IMR-90 (cell line): Measurements from ENCODE around the gene ADCY5. TPM values are rescaled to one million over a fixed set of nuclear protein-coding genes. Genes with fewer than 3 reads are reported as not detected.

ENCODE experiments used
- ATAC-seq: fragments of 200-7000 bp; cut with Tn5 transposase; 2 replicates; pipeline ENCODE4 v1.9.1; 2020; ENCODE audit warnings: low read depth, mild to moderate bottlenecking, moderate library complexity
- BruUV-seq: library from RNA; stranded (reverse); fragments of 400-500 nt; replicated peaks from 2 replicates; lab custom pipeline; 2021; lab: Mats Ljungman, UMichigan
- CTCF ChIA-PET: fragments of 300-600 bp; formaldehyde crosslinking; extraction: SDS; loops from one replicate; lab custom pipeline; 2021; ENCODE audit warnings: antibody characterized with exemption; lab: Yijun Ruan, JAX
- POLR2A ChIA-PET: fragments of 300-600 bp; sonication (Branson Sonifier 250); formaldehyde crosslinking; loops from one replicate; lab custom pipeline; 2022; ENCODE audit warnings: antibody characterized with exemption; ENCODE audit not compliant: unreplicated experiment; lab: Charles Lee
- DNase-seq: peaks from one replicate; pipeline ENCODE4 v3.0.0; 2013
- H2AFZ ChIP-seq: replicated peaks from 2 replicates; pipeline ENCODE3; 2013; ENCODE audit warnings: low read length, mild to moderate bottlenecking; ENCODE audit not compliant: poor library complexity
- H2AK5ac ChIP-seq: 2 replicates; pipeline ENCODE4 v1.6.1; 2013; ENCODE audit warnings: low read depth, low read length, inconsistent platforms
- H2AK9ac ChIP-seq: replicated peaks from 2 replicates; pipeline ENCODE3; 2013; ENCODE audit warnings: mild to moderate bottlenecking, low read depth, low read length, moderate library complexity; ENCODE audit not compliant: poor library complexity
- H2BK120ac ChIP-seq: 2 replicates; pipeline ENCODE4 v1.6.1; 2013; ENCODE audit warnings: low read depth, low read length, inconsistent platforms
- H2BK15ac ChIP-seq: 3 replicates; pipeline ENCODE4 v1.6.1; 2013; ENCODE audit warnings: low read depth, low read length, inconsistent platforms
- H2BK20ac ChIP-seq: 2 replicates; pipeline ENCODE4 v1.6.1; 2013; ENCODE audit warnings: low read depth, mild to moderate bottlenecking, inconsistent platforms, low read length, moderate library complexity
- H2BK5ac ChIP-seq: 2 replicates; pipeline ENCODE4 v1.6.1; 2013; ENCODE audit warnings: mild to moderate bottlenecking, low read depth, low read length, inconsistent platforms; ENCODE audit not compliant: poor library complexity, severe bottlenecking
- H3K14ac ChIP-seq: replicated peaks from 2 replicates; pipeline ENCODE4 v1.6.1; 2013; ENCODE audit warnings: low read depth, low read length, inconsistent platforms
- H3K18ac ChIP-seq: 2 replicates; pipeline ENCODE4 v1.6.1; 2013; ENCODE audit warnings: low read depth, low read length, control low read depth
- H3K23ac ChIP-seq: 2 replicates; pipeline ENCODE4 v1.6.1; 2013; ENCODE audit warnings: low read depth, low read length, inconsistent platforms
- H3K27ac ChIP-seq: 2 replicates; pipeline ENCODE4 v1.5.1; 2013; ENCODE audit warnings: mild to moderate bottlenecking, control low read depth, low read length; ENCODE audit not compliant: insufficient read depth
- H3K27me3 ChIP-seq: 2 replicates; pipeline ENCODE4 v1.6.1; 2013; ENCODE audit warnings: low read length; ENCODE audit not compliant: control insufficient read depth, insufficient read depth
- H3K36me3 ChIP-seq: 2 replicates; pipeline ENCODE4 v1.6.1; 2013; ENCODE audit warnings: low read length, mixed read lengths; ENCODE audit not compliant: control insufficient read depth, insufficient read depth
- H3K4ac ChIP-seq: 2 replicates; pipeline ENCODE4 v1.6.1; 2013; ENCODE audit warnings: low read depth, low read length, inconsistent platforms
- H3K4me1 ChIP-seq: 2 replicates; pipeline ENCODE4 v1.6.1; 2013; ENCODE audit warnings: low read length, mixed read lengths; ENCODE audit not compliant: control insufficient read depth, insufficient read depth
- H3K4me2 ChIP-seq: 2 replicates; pipeline ENCODE4 v1.6.1; 2013; ENCODE audit warnings: low read depth, mild to moderate bottlenecking, control low read depth, low read length, moderate library complexity
- H3K4me3 ChIP-seq: 2 replicates; pipeline ENCODE4 v1.5.1; 2013; ENCODE audit warnings: low read depth, mild to moderate bottlenecking, control low read depth, low read length, moderate library complexity; ENCODE audit not compliant: insufficient read depth
- H3K56ac ChIP-seq: 2 replicates; pipeline ENCODE4 v1.6.1; 2013; ENCODE audit warnings: low read length, inconsistent platforms; ENCODE audit not compliant: insufficient read depth; ENCODE audit errors: extremely low read depth
- H3K79me1 ChIP-seq, 2 experiments: 2 replicates each; pipeline ENCODE4 v1.6.1; 2013; ENCODE audit warnings: low read length in 2 of 2, inconsistent platforms in 1 of 2, low read depth in 1 of 2
- H3K9ac ChIP-seq: 2 replicates; pipeline ENCODE4 v1.6.1; 2013; ENCODE audit warnings: low read depth, low read length, control low read depth
- H3K9me1 ChIP-seq: 2 replicates; pipeline ENCODE4 v1.6.1; 2013; ENCODE audit warnings: low read length, inconsistent platforms; ENCODE audit not compliant: insufficient read depth
- H3K9me3 ChIP-seq: 2 replicates; pipeline ENCODE4 v1.6.1; 2013; ENCODE audit warnings: low read length; ENCODE audit not compliant: control insufficient read depth, insufficient read depth
- H4K20me1 ChIP-seq: 2 replicates; pipeline ENCODE4 v1.6.1; 2013; ENCODE audit warnings: low read length, inconsistent platforms; ENCODE audit not compliant: insufficient read depth
- H4K5ac ChIP-seq: 2 replicates; pipeline ENCODE4 v1.6.1; 2013; ENCODE audit warnings: mild to moderate bottlenecking, low read depth, low read length, control low read depth
- H4K8ac ChIP-seq, 2 experiments: 2 replicates each; pipeline ENCODE4 v1.6.1; 2013; ENCODE audit warnings: low read depth in 2 of 2, low read length in 2 of 2, control low read depth in 1 of 2, inconsistent platforms in 1 of 2
- H4K91ac ChIP-seq: 2 replicates; pipeline ENCODE4 v1.6.1; 2013; ENCODE audit warnings: low read depth, low read length, inconsistent platforms; ENCODE audit not compliant: insufficient read depth
- BHLHE40 ChIP-seq: fragments of 150-350 bp; IDR thresholded peaks from 2 replicates; pipeline ENCODE4 v1.6.1; 2016; ENCODE audit warnings: mild to moderate bottlenecking, low read depth, low read length
- CEBPB ChIP-seq: IDR thresholded peaks from 2 replicates; pipeline ENCODE4 v1.6.1; 2012; ENCODE audit warnings: low read depth, low read length, improper control_type of control experiment
- CHD1 ChIP-seq: IDR thresholded peaks from 2 replicates; pipeline ENCODE4 v1.6.1; 2012; ENCODE audit warnings: low read depth, low read length, improper control_type of control experiment
- FOS ChIP-seq: fragments of 150-350 bp; IDR thresholded peaks from 2 replicates; pipeline ENCODE4 v1.6.1; 2016; ENCODE audit warnings: low read depth, low read length
- MAFK ChIP-seq: IDR thresholded peaks from 2 replicates; pipeline ENCODE4 v1.6.1; 2012; ENCODE audit warnings: low read depth, low read length, improper control_type of control experiment
- MAZ ChIP-seq: IDR thresholded peaks from 2 replicates; pipeline ENCODE4 v1.6.1; 2012; ENCODE audit warnings: low read depth, mild to moderate bottlenecking, low read length, improper control_type of control experiment, moderate library complexity, borderline replicate concordance
- MXI1 ChIP-seq: IDR thresholded peaks from 2 replicates; pipeline ENCODE4 v1.6.1; 2012; ENCODE audit warnings: low read depth, mild to moderate bottlenecking, low read length, moderate library complexity, borderline replicate concordance
- NFE2L2 ChIP-seq: fragments of 150-350 bp; IDR thresholded peaks from 2 replicates; pipeline ENCODE4 v1.6.1; 2016; ENCODE audit warnings: low read depth, mild to moderate bottlenecking, low read length
- POLR2A ChIP-seq: IDR thresholded peaks from 2 replicates; pipeline ENCODE4 v1.6.1; 2012; ENCODE audit warnings: mild to moderate bottlenecking, low read depth, low read length
- RCOR1 ChIP-seq: IDR thresholded peaks from 2 replicates; pipeline ENCODE4 v1.6.1; 2012; ENCODE audit warnings: mild to moderate bottlenecking, low read length, improper control_type of control experiment; ENCODE audit not compliant: insufficient replicate concordance
- RFX5 ChIP-seq: IDR thresholded peaks from 2 replicates; pipeline ENCODE4 v1.8.0; 2012; ENCODE audit warnings: low read depth, mild to moderate bottlenecking, low read length, moderate library complexity
- SMC3 ChIP-seq: fragments of 150-350 bp; IDR thresholded peaks from 2 replicates; pipeline ENCODE4 v1.6.1; 2016; ENCODE audit warnings: low read depth, mild to moderate bottlenecking, antibody characterized with exemption, low read length, moderate library complexity
- WGBS, 2 experiments: methylation state at CpG; one replicate each; pipeline versions ENCODE4 v1.1.5 to v1.1.7; 2013; ENCODE audit warnings: missing lambda C conversion rate in 2 of 2; ENCODE audit not compliant: insufficient read length in 1 of 2; ENCODE audit errors: extremely low coverage in 2 of 2; 5-methylcytosine and 5-hydroxymethylcytosine counted together
- dilution Hi-C: fragments of 300-500 bp; cut with HindIII; formaldehyde crosslinking; loops from one replicate; pipeline ENCODE4 v1.14.3; 2018; ENCODE audit warnings: low sequenced_read_pairs; ENCODE audit not compliant: unreplicated experiment
- in situ Hi-C: fragments of 300-500 bp; cut with MboI; formaldehyde crosslinking; loops from 3 replicates; pipeline ENCODE4 v1.14.3; 2019; ENCODE audit warnings: low sequenced_read_pairs, inconsistent platforms, mixed read lengths
- intact Hi-C: fragments of 100-400 bp; cut with micrococcal nuclease; formaldehyde crosslinking; loops from 2 replicates; pipeline ENCODE4 v1.10.0; 2022
- polyA plus RNA-seq, 3 experiments: library from polyadenylated mRNA; depleted of rRNA; stranded (reverse); fragments of >200 nt; gene quantifications; 2 replicates each; pipeline ENCODE4 v1.2.3, GENCODE V29; 2012; ENCODE audit warnings: low replicate concordance in 1 of 3
- total RNA-seq: library from RNA; depleted of rRNA; stranded (reverse); fragments of >200 nt; gene quantifications from 2 replicates; pipeline ENCODE4 v1.2.3, GENCODE V29; 2012
- TF ChIP-seq, protein P1 (sequence below): fragments of 150-350 bp; IDR thresholded peaks from 2 replicates; pipeline ENCODE4 v1.6.1; 2017; ENCODE audit warnings: mild to moderate bottlenecking, antibody characterized with exemption, low read length, low read depth
- TF ChIP-seq, protein P2 (sequence below): conservative IDR thresholded peaks from 2 replicates; pipeline ENCODE4 v1.5.1; 2012; ENCODE audit warnings: mild to moderate bottlenecking, low read depth, low read length, improper control_type of control experiment
- TF ChIP-seq, protein P3 (sequence below): fragments of 150-350 bp; IDR thresholded peaks from 2 replicates; pipeline ENCODE4 v1.6.1; 2016; ENCODE audit warnings: low read depth, mild to moderate bottlenecking, low read length, moderate library complexity, borderline replicate concordance

ADCY5 gene
- total and polyA plus RNA-seq, 2 of the 4 experiments (the other 2 are of a cell fraction), result 0.14 to 0.18 TPM

DNA sequence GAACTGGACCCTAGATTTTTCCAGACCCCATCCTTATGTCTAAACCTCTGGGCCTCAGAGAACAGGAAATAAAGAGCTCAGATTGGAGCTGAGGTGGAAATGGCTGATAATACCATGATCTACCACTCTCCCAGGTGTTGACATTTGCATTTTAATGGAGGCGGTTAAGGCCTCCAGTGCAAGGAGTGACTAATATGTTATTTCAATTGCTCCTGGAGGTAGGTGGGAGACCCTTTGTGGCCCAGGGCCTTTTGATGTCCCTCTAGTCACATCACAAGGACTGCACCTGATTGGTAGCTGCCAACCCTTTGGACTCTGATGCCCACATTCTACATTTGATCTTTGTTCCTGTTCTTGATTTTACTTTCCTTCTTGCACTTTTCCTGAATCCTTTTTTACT is 9.0 kb upstream of the ADCY5 start:
- H3K4me2 ChIP-seq, result no peak overlapping the region
- no peak overlapping the region for H4K5ac ChIP-seq
- H4K20me1 ChIP-seq, result no peaks in the 10 kb centered on the region; the same call in 1 of the 2 replicates
- H3K4ac ChIP-seq, result no peak overlapping the region
- intact Hi-C loops, result no loop called here
- H3K9me3 ChIP-seq, result no peaks in the 10 kb centered on the region
- H2AK5ac ChIP-seq, result no peak overlapping the region
- H2BK120ac ChIP-seq, result no peak overlapping the region
- peaks cover 59% of the 10 kb centered on the region for H3K27me3 ChIP-seq
- TF ChIP-seq POLR2A (no peak), MAFK (no peak), RFX5 (no peak), NFE2L2 (no peak), MXI1 (no peak), SMC3 (no peak), RCOR1 (no peak), MAZ (no peak), CHD1 (no peak), BHLHE40 (no peak), FOS (no peak), CEBPB (no peak)
- TF ChIP-seq, protein P1, sequence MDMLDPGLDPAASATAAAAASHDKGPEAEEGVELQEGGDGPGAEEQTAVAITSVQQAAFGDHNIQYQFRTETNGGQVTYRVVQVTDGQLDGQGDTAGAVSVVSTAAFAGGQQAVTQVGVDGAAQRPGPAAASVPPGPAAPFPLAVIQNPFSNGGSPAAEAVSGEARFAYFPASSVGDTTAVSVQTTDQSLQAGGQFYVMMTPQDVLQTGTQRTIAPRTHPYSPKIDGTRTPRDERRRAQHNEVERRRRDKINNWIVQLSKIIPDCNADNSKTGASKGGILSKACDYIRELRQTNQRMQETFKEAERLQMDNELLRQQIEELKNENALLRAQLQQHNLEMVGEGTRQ, result no peak
- TF ChIP-seq, protein P2, sequence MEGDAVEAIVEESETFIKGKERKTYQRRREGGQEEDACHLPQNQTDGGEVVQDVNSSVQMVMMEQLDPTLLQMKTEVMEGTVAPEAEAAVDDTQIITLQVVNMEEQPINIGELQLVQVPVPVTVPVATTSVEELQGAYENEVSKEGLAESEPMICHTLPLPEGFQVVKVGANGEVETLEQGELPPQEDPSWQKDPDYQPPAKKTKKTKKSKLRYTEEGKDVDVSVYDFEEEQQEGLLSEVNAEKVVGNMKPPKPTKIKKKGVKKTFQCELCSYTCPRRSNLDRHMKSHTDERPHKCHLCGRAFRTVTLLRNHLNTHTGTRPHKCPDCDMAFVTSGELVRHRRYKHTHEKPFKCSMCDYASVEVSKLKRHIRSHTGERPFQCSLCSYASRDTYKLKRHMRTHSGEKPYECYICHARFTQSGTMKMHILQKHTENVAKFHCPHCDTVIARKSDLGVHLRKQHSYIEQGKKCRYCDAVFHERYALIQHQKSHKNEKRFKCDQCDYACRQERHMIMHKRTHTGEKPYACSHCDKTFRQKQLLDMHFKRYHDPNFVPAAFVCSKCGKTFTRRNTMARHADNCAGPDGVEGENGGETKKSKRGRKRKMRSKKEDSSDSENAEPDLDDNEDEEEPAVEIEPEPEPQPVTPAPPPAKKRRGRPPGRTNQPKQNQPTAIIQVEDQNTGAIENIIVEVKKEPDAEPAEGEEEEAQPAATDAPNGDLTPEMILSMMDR, result no peak
- TF ChIP-seq, protein P3, sequence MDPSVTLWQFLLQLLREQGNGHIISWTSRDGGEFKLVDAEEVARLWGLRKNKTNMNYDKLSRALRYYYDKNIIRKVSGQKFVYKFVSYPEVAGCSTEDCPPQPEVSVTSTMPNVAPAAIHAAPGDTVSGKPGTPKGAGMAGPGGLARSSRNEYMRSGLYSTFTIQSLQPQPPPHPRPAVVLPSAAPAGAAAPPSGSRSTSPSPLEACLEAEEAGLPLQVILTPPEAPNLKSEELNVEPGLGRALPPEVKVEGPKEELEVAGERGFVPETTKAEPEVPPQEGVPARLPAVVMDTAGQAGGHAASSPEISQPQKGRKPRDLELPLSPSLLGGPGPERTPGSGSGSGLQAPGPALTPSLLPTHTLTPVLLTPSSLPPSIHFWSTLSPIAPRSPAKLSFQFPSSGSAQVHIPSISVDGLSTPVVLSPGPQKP, result no peak
- WGBS, 2 experiments, result no CpG with 5 or more reads among the region's 1 CpG
- DNase-seq, result no peak
- in situ Hi-C loops, result no loop called here
- H2BK15ac ChIP-seq, result no peak overlapping the region
- H3K36me3 ChIP-seq, result no peaks in the 10 kb centered on the region
- H3K56ac ChIP-seq, result no peak overlapping the region
- no peak overlapping the region for H3K4me3 ChIP-seq
- H2BK20ac ChIP-seq, result no peak overlapping the region
- ChIA-PET CTCF (no interaction called here), POLR2A (no interaction called here)
- H2AFZ ChIP-seq, result no peak overlapping the region
- no peak overlapping the region for H3K18ac ChIP-seq
- no peak for ATAC-seq
- no peak overlapping the region for H4K8ac ChIP-seq
- no TSS peak for BruUV-seq
- H2AK9ac ChIP-seq, result no peak overlapping the region
- H2BK5ac ChIP-seq, result no peak overlapping the region
- no peaks in the 10 kb centered on the region for H3K4me1 ChIP-seq
- H3K79me1 ChIP-seq, result no peaks in the 10 kb centered on the region
- dilution Hi-C loops, result no loop called here
- H3K9ac ChIP-seq, result no peak overlapping the region
- no peak overlapping the region for H3K27ac ChIP-seq
- no peak overlapping the region for H3K23ac ChIP-seq
- H4K91ac ChIP-seq, result no peak overlapping the region
- H3K14ac ChIP-seq, result no peak overlapping the region
- H3K9me1 ChIP-seq, result no peaks in the 10 kb centered on the region
